HG02571 (cell line): ENCODE data around the gene ORC2.

Experiments
- ATAC-seq: cut with Tn5 transposase; IDR thresholded peaks from one replicate; pipeline ENCODE4 v1.9.1; 2021; ENCODE audit warnings: mild to moderate bottlenecking, moderate library complexity; ENCODE audit not compliant: unreplicated experiment

ORC2 gene

DNA sequence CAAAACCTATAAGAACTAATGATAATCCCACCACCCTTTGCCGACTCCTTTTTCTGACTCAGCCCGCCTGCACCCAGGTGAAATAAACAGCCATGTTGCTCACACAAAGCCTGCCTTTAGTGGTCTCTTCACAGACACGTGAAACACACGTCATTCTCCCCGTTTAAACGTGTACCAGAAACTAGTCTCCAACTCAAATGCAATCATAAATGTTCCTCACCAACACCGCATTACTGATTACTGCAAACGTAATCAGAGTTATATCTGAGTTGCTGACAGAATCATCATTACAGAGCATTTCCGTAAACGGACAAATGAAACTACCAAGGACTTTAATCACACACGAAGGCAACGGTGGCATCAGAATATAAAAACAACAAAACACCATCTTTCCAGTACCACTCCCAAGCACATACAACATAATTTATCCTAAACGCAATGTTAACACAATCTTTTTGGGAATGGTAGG, 100.9 kb downstream of the ORC2 start:
- no peak for ATAC-seq

DNA sequence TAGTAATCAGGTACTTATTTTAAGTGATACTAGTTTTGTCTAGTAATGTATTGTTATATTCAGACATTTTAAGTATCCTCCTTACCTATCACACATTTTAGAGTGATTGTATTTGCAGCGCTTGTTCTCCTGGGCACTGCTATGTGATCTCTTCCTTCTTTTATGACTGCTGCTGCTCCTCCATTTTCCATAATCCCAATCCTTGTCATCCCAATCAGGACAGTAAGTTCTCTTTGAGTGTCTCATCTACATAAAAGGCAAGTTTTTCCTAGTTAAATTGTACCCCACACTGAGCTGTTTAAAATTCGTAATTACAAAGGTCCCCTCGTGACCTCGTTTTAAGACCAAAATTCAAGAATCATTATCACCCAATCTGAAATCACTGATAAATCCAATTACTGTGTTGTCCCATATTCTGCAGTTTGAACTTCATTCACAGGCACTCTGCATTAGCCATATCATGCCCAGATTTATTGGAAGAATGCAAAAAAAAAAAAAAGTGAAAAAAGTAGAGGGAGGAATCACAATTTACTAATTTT, 101.8 kb downstream of the ORC2 start:
- no peak for ATAC-seq

DNA sequence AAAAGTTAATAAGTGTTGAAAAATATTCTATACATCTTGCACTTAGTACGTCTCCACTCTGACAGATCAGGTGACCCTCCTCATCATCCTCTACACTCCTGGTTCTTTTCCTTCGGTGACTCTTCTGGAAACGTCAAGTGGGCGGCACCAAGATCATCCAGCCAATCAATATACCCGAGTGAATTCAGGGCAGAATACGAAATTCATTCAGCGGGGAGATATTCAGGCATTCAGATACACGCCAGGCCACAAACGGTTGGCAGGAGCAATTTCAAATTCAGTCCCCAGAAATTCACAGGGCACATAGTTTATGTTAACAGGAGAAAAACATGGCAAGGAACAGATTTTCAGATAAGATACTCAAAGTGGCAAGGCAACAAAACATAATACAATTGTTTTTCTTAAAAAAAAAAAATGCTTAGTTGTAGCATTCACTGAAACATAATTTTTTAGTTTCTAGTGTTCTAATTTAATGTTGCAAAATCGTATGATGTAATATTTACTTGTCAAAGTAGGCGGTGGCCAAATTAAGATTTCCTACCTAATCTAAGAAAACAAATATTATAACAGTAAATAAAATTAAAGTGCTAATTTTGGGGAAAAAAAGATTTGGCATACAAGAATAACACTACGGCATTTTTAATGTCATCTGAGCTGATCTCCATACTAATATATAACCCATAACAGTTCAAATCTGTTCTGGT, 103.2 kb downstream of the ORC2 start:
- ATAC-seq = no peak
